Measurements from ENCODE around the gene HOXA4.

Gene HOXA4

GRCh38 chr7:27113991-27114769, 16.4 kb downstream of the HOXA4 start:
- Histone ChIP-seq H3K4me3 (ENCODE audit: low read length) (no peak overlapping the region), H3K9me2 (replicated peaks; ENCODE audit: insufficient read depth, low read length) (no peaks in the 10 kb centered on the region)

GRCh38 chr7:27112955-27113949, 17.3 kb downstream of the HOXA4 start:
- TF ChIP-seq EZH2 (optimal IDR thresholded peaks at IDR 0.05; ENCODE audit: low read depth, low read length) (no peak), EZH2phosphoT487 (IDR thresholded peaks at IDR 0.05; ENCODE audit: low read length) (no peak), CTCF (IDR thresholded peaks at IDR 0.05; ENCODE audit: low read length) (no peak)
- no peak for DNase-seq
- no peak overlapping the region for H3K9ac ChIP-seq (ENCODE audit: low read length)
- no peak overlapping the region for H2AFZ ChIP-seq (ENCODE audit: low read length)
- H3F3A ChIP-seq (ENCODE audit: insufficient read depth, low read length), result no peaks in the 10 kb centered on the region
- peaks cover 30% of the 10 kb centered on the region; the same call in 1 of the 2 replicates for H3K27me3 ChIP-seq (replicated peaks; ENCODE audit: insufficient read depth, low read length)
- no peak overlapping the region for H3K4me2 ChIP-seq (ENCODE audit: low read depth, low read length)
- H3K27ac ChIP-seq (ENCODE audit: low read length), result no peak overlapping the region
- H3K79me2 ChIP-seq (ENCODE audit: low read length), result no peaks in the 10 kb centered on the region
- no peaks in the 10 kb centered on the region for H3K9me3 ChIP-seq (replicated peaks; ENCODE audit: insufficient read depth, low read length)
- H3K4me3 ChIP-seq (ENCODE audit: low read length), result no peak overlapping the region
- H3K4me1 ChIP-seq (ENCODE audit: low read length), result no peaks in the 10 kb centered on the region
- H3K36me3 ChIP-seq (replicated peaks; ENCODE audit: insufficient read depth, low read length), result no peaks in the 10 kb centered on the region
- H4K20me1 ChIP-seq (ENCODE audit: insufficient read depth, low read length), result no peaks in the 10 kb centered on the region
- H3K9me2 ChIP-seq (replicated peaks; ENCODE audit: insufficient read depth, low read length), result no peaks in the 10 kb centered on the region

More at GRCh38 chr7:27113991-27114769, 16.4 kb downstream of the HOXA4 start:
- H3F3A ChIP-seq (ENCODE audit: insufficient read depth, low read length), result no peaks in the 10 kb centered on the region
- no peak overlapping the region for H3K4me2 ChIP-seq (ENCODE audit: low read depth, low read length)
- H3K9me3 ChIP-seq (replicated peaks; ENCODE audit: insufficient read depth, low read length), result no peaks in the 10 kb centered on the region
- no peak overlapping the region for H3K27ac ChIP-seq (ENCODE audit: low read length)
- no peak overlapping the region for H3K9ac ChIP-seq (ENCODE audit: low read length)
- H3K36me3 ChIP-seq (replicated peaks; ENCODE audit: insufficient read depth, low read length), result no peaks in the 10 kb centered on the region
- peaks cover 30% of the 10 kb centered on the region; the same call in 1 of the 2 replicates for H3K27me3 ChIP-seq (replicated peaks; ENCODE audit: insufficient read depth, low read length)
- H3K79me2 ChIP-seq (ENCODE audit: low read length), result no peaks in the 10 kb centered on the region
- no peak for DNase-seq
- H2AFZ ChIP-seq (ENCODE audit: low read length), result no peak overlapping the region
- H3K4me1 ChIP-seq (ENCODE audit: low read length), result no peaks in the 10 kb centered on the region
- no peak for TF ChIP-seq EZH2phosphoT487 (IDR thresholded peaks at IDR 0.05; ENCODE audit: low read length)
- no peaks in the 10 kb centered on the region for H4K20me1 ChIP-seq (ENCODE audit: insufficient read depth, low read length)

GRCh38 chr7:27112361-27112760, 18.2 kb downstream of the HOXA4 start:
- Histone ChIP-seq H3K9me3 (replicated peaks; ENCODE audit: insufficient read depth, low read length) (no peaks in the 10 kb centered on the region), H4K20me1 (ENCODE audit: insufficient read depth, low read length) (no peaks in the 10 kb centered on the region), H3K27ac (ENCODE audit: low read length) (no peak overlapping the region), H3K4me1 (ENCODE audit: low read length) (no peaks in the 10 kb centered on the region), H3K9me2 (replicated peaks; ENCODE audit: insufficient read depth, low read length) (no peaks in the 10 kb centered on the region), H3K27me3 (replicated peaks; ENCODE audit: insufficient read depth, low read length) (peaks cover 30% of the 10 kb centered on the region; the same call in 1 of the 2 replicates), H3K79me2 (ENCODE audit: low read length) (no peaks in the 10 kb centered on the region), H2AFZ (ENCODE audit: low read length) (no peak overlapping the region), H3K4me2 (ENCODE audit: low read depth, low read length) (no peak overlapping the region), H3K9ac (ENCODE audit: low read length) (no peak overlapping the region), H3F3A (ENCODE audit: insufficient read depth, low read length) (no peaks in the 10 kb centered on the region), H3K4me3 (ENCODE audit: low read length) (no peak overlapping the region), H3K36me3 (replicated peaks; ENCODE audit: insufficient read depth, low read length) (no peaks in the 10 kb centered on the region)
- TF ChIP-seq EZH2phosphoT487 (IDR thresholded peaks at IDR 0.05; ENCODE audit: low read length) (no peak), CTCF (IDR thresholded peaks at IDR 0.05; ENCODE audit: low read length) (no peak), EZH2 (optimal IDR thresholded peaks at IDR 0.05; ENCODE audit: low read depth, low read length) (no peak)
- no peak for DNase-seq
